CD4-positive, alpha-beta T cell treated with Interleukin-4 for 4 hours (primary cell): ENCODE measurements around the gene ATF4.
"Not testable (repeated sequence)": the region's sequence is repeated elsewhere in the genome, so short reads cannot be mapped to it uniquely, and the experiment has no call there.

ENCODE experiments used
- DNase-seq: peaks from one replicate; pipeline ENCODE4 v3.0.0-alpha.2; 2020

Gene ATF4

DNA sequence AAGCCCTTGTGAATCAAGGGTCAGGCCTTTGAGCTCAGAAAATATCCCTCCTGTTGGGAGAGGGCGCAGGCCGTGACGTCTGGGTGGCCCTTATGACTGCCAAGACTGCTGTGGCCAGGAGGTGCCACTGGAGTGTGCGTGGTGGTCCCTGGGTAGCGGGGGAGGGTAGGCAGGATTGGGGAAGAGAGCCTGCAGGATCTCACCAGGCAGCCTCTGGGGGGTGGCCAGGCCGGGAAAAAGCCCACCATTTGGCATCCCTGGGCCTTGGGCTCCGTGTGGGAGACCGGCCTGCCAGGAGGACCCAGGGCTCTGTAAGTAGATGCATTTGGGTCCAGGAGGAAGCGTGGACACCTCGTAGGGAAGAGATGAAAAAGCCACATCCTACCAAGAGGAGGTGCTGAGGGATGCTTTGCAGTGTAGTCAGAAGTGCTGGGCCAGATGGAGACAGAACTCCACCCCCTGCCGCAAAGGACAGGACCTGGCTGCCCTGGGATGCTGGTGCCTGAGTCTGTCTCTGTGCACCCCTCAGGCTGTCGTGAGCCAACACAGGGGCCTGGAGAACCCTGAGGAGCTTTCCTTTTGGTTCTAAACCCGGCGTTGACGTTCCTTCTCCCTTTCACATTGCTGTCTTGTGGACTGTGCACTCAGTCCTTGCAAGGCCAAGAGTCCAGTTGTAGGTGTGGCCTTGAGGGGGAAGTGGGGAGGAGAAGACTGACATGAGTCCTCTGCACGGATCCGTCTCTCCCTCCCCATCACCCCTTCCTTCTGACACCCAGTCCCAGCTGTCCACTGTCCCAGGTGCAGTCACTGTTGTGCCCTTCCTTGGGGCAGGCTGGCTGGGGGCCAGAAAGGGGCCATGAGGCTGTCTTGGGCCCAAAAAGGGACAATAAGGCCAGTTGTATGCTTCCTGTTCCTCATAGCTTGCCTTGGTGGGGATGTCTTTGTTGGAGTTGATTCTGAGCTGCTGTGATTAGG is 31.0 kb upstream of the ATF4 start:
- DNase-seq = no peak

DNA sequence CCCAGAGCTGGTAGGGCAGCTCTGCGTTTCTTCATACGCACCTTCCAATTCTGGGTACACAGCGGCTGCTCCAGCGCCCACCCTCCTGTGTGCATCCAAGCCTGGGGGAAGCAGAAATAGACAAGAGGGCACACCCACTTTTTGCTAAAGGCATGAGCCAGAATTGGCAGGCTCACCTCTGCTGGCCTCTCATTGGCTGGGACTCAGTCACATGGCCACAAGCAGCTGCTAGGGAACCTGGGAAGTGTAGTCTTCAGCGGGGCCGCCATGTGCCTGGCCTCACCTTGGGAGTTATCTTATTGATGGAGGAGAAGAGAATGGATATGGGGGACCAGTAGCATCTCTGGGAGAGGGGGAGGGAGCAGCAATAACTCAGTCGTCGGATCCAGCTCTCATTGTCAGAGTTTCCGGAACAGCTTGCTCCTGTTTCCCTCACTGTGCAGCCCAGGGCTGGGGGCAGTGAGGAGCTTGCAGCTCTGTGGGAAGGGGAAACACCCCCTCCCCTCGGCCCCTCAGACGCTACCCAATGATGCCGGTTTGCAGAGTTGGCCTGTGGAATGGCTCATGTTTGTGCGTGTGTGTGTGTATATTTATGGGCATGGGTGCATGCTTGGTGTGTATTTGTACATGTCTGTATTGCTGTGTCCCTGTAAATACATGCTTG is 30.1 kb upstream of the ATF4 start:
- peak; percentile 86 for DNase-seq

DNA sequence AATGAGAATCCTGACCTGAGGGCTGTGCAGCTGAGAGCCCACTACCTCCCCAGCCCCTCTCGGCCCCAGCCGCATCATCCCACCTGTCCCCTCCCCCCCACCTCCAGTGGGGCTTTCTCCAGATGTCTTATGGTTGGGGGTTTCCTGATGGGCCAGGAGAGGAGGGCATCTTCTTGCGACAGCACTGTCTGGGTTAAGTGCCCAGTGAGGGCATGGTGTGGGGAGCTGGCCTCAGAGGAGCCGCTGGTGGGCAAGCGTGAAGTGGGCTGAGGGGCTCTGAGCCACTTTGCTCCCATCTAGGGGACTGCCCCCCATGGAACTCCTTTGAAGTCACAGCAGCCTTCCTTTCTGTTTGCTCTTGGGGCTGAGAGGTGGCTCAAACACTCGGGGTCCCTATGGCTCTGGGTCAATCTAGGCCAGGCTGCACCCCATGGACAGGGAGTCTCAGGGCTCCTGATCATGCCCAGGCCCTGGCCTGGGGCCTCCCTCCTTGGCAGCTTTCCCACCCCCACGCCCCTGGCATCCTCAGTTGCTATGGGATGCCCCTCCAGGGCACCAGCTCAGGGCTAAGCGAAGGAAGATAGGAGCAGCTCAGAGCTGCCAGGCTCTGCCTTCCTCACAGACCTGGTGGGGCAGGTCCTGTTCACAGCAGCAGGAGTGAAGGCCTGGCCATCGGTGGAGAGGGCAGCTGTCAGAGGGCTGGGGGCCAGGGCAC is 29.2 kb upstream of the ATF4 start:
- no peak for DNase-seq

DNA sequence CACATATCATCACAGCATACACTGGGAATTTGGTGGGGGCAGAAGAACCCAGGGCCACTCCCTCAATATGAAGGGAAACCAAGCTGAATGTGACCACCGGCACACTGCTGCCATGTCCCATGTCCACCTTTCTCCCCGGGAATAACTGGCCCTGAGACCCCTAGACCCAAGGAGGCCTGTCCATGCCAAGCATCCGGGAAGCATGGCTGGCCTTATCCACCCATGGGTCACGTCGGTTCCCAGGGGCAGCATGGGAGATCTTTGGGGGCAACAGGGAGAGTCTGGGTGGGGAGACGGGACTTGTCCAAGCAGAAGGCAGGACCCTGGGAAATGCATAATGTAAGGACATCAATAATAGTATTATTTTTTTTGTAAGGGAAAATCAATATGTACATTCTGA is 28.7 kb upstream of the ATF4 start:
- DNase-seq = no peak

DNA sequence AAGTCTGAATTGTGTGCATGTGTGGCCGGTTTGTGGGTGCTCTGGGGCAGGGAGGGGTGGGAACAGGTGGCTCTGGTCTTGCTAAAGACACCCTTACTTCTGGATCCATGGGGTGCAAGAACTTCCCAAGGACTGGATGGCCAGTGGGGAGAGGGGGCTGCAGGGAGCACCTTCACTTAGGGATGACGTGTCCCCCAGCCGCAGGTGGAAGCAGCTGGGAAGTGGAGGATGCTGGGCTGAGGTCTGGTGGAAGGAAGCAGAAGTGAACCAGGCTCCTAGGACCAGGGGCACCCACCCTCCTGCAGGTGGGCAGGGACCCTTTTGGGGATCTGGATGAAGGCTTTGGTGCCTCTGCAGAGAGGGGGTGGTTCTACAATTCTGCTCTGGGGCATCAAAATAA is 28.2 kb upstream of the ATF4 start:
- DNase-seq = no peak

DNA sequence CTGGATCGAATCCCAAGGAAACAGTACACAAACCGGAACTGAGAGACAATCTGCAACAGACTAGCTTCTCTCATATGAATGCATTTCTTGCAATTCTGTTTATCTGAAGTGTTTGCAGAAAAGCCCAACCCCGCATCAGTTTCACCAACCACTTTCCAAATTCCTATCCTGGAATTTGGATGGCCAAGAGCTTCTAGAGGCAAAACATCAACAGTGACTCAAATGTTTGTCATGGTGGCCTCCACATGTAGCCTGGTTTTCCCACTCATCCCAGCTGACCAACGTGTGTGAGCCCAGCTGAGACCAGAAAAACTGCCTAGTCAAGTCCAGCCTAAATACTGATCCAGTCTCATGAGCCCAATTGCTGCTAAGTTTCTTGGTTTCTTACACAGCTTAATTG is 26.6 kb upstream of the ATF4 start:
- DNase-seq = no peak

DNA sequence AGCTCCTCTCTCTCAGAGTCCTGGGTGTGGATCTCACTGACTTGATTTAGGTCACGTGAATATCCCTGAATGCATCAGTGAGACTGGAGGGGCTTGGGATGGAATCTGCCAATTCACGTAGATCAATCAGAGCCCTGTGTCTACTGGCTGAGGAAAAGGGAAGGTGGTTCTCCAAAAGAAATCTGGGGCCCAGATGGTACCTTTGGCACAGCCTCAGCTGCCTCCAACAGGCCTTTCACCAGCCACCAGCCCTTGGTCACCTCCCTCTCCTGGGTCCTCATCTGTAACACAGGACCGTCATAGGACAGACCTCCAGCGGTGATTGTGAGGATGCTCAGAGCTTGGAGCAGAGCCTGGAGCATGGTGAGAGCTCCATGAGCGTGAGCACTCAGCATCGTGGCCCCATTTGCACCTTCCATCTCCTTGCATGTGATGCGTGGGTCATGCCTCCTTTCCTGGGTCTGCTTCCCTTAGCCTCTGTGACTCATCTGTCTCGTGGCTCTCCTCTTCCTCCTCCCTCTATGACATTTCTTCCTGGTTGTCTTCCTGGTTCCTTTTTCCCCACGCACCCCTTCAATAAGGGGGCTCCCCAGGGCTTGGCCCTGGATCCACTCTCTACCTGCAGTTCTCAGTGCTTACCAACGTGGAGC is 25.8 kb upstream of the ATF4 start:
- no peak for DNase-seq

DNA sequence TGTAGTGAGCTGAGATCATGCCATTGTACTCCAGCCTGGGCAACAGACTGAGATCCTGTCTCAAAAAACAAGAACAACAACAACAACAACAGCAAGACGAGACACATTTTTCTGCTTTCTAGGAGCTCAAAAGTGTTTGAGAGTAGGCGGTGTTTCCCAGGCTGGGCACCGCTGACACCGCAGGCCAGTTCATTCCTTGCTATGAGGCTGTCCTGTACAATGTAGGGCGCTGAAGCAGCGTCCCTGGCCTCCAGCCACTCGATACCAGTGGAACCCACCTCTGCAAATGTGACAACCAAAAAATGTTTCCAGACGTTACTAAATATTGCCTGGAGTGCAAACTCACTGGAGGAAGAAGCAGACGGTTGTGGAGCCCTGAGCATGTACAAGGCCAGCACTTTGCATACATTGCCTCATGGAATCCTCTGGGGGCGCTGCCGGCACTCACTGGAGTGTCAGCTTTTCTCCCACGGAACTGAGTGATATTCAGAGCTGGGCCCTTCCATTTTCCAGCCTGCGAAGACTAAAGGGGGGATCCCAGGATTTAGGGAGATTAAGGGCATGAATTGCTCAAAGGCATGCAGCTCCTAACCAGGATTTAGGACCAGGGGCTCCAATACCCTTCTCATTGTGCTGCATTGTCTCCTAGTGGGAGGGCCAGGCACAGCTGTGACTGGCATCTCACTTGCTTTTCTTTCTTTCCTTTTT is 24.1 kb upstream of the ATF4 start:
- DNase-seq = peak; percentile 51

DNA sequence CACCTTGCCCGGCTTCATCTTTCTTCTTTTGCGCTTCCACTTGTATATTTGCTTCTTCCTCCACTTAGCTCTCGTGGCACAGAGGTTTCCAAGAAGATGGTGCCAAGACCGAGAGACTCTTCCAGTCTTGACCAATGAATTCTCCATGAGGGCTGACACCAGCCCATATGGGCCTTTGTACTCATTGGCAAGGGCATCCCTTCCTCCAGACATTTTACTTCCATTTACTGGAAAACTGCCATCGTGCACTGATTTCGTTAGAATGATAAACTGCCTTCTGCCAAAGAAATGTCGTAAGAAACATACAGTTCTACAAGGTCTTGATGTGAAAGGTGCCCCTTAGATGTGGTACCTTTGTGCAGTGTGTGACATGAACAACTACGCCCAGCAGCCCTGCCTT is 22.9 kb upstream of the ATF4 start:
- no peak for DNase-seq

DNA sequence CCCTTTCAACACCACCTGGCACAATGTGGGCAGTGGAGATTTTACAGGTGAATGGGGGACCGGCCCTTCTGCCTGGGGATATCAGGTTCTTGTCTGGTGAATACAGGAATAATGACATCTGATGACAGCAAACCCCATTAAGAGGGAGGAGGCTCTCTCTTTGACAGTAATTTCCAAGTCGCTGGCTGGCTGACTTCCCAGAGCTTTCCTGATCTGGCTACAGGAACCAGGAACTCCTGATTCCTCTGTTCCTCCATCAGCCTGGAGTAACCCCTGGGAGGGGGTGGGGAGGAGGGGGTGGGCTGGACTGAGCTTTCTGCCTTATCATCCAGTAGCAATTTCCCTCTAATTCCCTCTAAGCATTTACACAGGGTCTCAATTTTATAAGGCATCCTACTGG is 22.0 kb upstream of the ATF4 start:
- no peak for DNase-seq

DNA sequence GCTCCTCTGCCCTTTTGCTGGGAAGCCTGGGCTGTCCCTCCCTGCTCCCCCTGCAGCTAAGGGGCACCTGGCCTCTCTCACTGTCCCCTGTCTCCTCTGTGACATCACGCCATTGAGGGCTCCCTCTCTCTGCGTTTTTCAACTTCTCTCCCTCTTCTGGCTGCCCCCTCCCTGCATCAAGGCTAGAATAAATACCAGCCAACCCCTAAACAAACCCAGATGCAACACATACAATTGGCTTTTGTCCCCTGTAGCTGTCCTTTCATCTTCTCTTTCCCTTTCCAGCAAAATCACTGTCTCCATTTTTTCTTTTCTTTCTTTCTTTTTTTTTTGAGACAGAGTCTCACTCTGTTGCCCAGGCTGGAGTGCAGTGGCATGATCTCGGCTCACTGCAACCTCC is 21.6 kb upstream of the ATF4 start:
- DNase-seq = no peak

DNA sequence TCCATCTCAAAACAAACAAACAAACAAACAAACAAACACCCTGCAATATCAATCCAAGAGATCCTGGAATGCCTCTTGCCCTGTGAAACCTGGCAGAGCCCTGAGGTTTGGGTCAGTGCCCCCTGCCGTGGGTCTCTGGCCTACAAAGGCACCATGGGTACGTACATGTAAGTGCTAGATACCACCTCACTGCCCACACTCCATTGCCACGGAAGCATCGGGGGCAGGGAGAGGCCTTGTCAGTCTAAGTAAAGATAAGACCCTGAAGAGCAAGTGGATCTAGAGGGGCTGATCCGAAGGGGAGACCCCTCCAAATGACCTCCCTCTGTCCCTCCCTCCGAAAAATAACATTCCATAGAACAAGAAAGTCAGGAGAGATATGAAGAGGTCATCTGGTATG is 20.3 kb upstream of the ATF4 start:
- DNase-seq = no peak

DNA sequence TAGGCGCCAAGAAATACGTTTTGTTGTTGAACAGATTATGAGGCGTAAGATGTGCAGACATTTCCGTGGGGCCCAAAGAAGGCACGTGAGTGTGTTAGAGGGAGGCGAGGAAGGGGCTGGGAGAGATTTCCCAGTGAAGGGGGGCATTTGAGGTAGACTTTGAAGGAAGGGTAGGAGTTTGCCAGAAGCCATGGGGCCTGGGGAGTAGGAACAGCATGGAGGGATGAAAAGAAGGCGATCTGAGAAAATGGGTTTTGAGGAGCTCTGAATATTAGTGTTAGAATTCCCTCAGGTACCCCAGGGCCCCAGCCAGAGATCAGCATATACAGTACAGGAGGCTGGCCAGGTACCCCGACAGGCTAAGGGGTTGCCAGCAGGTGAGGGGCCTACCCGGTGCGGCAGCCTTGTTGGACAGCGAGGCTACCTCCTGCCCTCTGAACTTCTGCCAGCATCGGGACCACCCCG is 18.7 kb upstream of the ATF4 start:
- DNase-seq = no peak

DNA sequence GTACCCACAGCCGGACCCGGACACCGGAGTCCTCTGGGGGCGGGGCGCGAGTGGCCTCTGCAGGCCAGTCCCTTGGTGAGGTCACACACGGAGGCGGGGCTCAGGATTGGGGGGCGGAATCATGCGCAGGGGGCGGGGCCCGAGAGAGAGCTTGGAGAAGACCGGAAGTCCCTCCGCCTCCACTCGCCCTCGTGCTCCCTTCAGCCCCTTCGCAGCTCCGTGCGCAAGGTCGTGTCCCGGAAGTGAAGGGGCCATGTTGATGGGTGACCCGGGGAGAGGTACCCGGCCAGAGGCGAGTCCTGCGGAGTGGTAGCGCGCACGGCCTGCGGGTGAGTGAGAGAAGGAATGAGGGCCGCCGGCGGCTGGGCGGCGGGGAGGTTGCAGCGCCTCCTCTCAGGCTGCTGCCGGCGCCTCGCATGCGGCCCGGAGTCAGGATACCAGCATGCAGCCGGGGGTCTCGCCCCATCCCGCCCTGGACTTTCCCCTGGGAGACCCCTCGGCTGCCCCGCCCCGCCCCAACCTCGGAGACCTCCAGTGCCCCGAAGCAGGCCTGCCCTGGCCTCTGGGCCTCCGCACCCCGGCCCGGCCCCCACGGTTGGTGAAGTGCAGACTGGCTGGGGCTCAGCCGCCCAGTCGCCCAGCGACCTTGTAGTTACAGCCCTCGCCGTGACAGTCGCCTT is 18.1 kb upstream of the ATF4 start, which contains the start of gene MIEF1:
Gene MIEF1, plus strand, starts transcription at position 182 of the 680 bp plus-strand sequence. CDS start 9,005 bp downstream, outside the sequence.
- peak; percentile 91 for DNase-seq

DNA sequence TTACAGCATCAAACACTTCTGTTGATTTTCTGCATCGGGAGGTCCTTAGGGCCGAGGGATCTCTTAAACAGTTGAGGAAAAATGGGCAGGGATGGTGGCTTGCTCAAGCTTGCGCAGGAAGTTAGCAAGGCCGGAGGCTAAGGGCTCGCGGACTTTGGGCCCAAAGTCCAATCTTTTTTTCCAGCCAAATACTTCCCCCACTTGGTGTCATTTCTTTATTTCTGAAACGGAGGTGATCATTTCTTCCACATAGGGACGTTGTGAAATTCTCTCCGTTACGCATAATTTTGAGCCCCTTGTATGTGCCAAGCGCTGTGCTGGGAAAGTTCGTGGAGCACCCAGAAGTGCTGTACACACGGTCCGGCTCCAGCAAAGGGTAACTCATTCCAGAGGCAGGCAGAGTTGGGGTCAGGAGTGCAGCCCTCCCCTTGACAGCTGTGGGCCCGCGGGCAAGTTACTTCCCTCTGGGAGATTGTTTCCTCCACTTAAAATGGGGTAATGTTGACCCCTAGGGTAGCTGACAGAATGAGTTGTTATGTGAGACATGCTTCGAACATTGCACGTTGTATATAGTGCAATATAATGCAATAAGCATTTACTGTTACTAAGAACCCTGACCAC is 17.5 kb upstream of the ATF4 start:
- no peak for DNase-seq

DNA sequence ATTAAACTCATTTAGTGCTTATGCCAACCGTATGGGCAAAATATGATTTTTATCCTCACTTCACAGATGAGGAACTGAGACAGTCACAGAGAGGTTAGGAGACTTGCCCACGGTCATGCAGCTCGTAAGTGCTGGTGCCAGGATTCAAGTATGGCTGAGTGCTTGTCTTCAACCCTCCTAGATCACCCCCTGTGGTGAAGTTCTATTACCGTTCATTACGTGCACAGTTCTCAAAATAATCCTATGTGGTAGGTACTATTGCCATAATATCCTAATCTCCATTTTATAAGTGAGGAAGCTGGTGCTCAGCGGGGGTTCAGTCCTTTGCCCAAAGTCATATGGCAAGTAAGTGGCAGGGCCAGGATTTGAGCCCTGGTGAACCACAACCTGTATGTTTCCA is 16.7 kb upstream of the ATF4 start:
- no peak for DNase-seq

DNA sequence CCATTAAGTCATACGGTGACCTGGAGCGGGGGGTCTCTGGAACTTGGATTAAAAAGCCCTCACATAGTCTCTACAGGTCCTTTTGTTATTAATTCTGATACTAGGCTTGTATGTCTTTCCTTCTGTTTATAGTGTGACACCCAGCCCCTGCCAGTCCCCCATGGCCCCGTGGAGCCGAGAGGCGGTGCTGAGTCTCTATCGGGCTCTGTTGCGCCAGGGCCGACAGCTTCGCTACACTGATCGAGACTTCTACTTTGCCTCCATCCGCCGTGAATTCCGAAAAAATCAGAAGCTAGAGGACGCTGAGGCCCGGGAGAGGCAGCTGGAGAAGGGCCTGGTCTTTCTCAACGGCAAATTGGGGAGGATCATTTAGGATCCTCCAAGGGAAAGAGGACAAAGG is 16.3 kb upstream of the ATF4 start:
- no peak for DNase-seq

DNA sequence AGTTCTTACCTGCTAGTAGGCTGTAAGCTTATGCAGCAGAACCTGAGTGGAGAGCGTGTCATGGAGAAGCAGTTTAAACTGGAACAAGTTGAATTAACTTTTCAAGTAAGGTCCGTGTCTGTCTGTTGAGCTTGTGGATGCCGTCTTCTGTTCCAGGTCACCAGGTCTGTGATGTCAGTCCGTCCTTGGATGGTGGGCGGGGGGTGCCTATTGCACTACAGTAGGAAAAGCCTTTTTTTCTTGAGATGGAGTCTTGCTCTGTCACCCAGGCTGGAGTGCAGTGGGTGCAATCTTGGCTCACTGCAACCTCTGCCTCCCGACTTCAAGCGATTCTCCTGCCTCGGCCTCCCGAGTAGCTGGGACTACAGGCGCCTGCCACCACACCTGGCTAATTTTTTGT is 13.3 kb upstream of the ATF4 start:
- not testable (repeated sequence) for DNase-seq

DNA sequence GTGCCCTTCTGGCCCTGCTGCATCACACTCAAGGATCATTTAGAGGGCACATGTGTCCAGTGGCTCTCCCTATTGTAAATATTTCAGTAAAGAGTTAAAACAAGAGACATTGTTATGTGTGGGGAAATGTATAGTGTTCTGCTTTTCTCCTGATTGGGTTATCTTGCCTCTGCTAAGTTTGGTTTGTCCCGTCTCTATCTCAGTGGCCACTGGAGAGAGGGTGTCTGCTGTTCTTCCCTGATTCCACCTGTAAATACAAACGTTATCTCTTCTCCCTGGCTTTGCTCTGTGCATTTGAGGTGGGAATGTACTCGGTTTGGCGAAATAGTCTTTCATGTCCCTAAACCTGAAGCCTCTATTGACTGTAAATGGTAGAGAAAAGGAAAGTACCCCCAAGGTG is 12.0 kb upstream of the ATF4 start:
- no peak for DNase-seq

DNA sequence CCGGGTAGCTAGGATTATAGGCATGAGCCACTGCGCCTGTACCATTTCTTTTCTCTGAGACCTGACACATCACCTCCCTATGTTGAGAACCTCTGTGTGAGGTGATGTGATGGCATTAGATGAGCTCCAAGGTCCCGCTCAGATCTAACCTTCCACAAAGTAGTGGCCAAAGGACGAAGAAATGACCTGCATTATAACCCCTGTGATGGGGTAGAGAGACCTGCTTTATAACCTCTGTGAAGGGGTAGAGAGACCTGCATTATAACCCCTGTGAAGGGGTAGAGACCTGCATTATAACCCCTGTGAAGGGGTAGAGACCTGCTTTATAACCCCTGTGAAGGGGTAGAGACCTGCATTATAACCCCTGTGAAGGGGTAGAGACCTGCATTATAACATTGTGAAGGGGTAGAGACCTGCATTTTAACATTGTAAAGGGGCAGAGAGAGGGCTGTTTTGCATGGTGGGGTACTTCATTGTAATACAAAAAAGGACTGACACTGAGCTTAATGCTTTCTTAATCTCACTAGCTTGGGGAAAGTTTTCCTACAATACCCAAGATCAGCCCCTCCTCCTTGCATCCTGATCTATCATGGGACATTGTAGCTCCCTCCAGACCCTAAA is 9.7 kb upstream of the ATF4 start:
- DNase-seq = no peak

DNA sequence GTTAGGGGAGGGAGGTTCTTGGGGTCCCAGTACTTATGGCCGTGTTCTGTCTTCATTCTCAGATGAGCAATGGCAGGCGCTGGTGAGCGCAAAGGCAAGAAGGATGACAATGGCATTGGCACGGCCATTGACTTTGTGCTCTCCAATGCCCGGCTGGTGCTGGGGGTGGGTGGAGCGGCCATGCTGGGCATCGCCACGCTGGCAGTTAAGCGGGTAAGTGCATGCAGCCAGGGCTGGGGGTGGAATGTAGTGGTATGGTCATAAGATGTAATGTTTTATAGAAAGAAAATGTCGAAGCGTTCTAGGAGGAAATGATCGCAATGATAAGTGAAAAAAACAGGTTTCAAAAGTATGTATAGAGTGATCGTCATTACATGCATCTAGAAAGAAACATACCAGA is 9.1 kb upstream of the ATF4 start:
- no peak for DNase-seq
